Karpas-422 (cell line): ENCODE measurements around the gene PLD3. TPM values are rescaled to one million over a fixed set of nuclear protein-coding genes. Genes with fewer than 3 reads are reported as not detected.

Source experiments
- DNase-seq: peaks from one replicate; pipeline ENCODE4 v3.0.0-alpha.2; 2015
- H2AFZ ChIP-seq: fragments of 200-600 bp; sonication (generic); 2 replicates; pipeline ENCODE4 v1.6.1; 2014; ENCODE audit warnings: antibody characterized with exemption, low read length, mixed read lengths
- H3K27ac ChIP-seq: fragments of 200-600 bp; sonication (generic); 2 replicates; pipeline ENCODE4 v1.5.1; 2014; ENCODE audit warnings: mild to moderate bottlenecking, low read length, moderate library complexity
- H3K27me3 ChIP-seq: fragments of 200-600 bp; sonication (generic); 2 replicates; pipeline ENCODE4 v1.6.1; 2014; ENCODE audit warnings: low read length, mixed read lengths
- H3K36me3 ChIP-seq: fragments of 200-600 bp; sonication (generic); 2 replicates; pipeline ENCODE4 v1.6.1; 2014; ENCODE audit warnings: low read length, mixed read lengths; ENCODE audit not compliant: insufficient read depth
- H3K4me1 ChIP-seq: fragments of 200-600 bp; sonication (generic); 2 replicates; pipeline ENCODE4 v1.6.1; 2014; ENCODE audit warnings: mild to moderate bottlenecking, low read length, mixed read lengths
- H3K4me2 ChIP-seq: fragments of 200-600 bp; sonication (generic); 2 replicates; pipeline ENCODE4 v1.6.1; 2014; ENCODE audit warnings: low read length, low read depth, mild to moderate bottlenecking; ENCODE audit not compliant: poor library complexity, severe bottlenecking
- H3K4me3 ChIP-seq: fragments of 200-600 bp; sonication (generic); 2 replicates; pipeline ENCODE4 v1.5.1; 2014; ENCODE audit warnings: mild to moderate bottlenecking, antibody characterized with exemption, low read length, mixed read lengths
- H3K79me2 ChIP-seq: fragments of 200-600 bp; sonication (generic); 2 replicates; pipeline ENCODE4 v1.6.1; 2014; ENCODE audit warnings: mild to moderate bottlenecking, low read length, mixed read lengths
- H3K9ac ChIP-seq: fragments of 200-600 bp; sonication (generic); 2 replicates; pipeline ENCODE4 v1.6.0; 2014; ENCODE audit warnings: low read length
- H3K9me2 ChIP-seq: fragments of 200-600 bp; sonication (generic), shearing (Covaris generic); replicated peaks from 2 replicates; pipeline ENCODE4 v1.6.0; 2014; ENCODE audit warnings: mild to moderate bottlenecking, low read length, moderate library complexity; ENCODE audit not compliant: insufficient read depth
- H3K9me3 ChIP-seq: fragments of 300-700, 200-600 bp; sonication (generic); 2 replicates; pipeline ENCODE4 v1.6.1; 2014; ENCODE audit warnings: low read length, mixed read lengths
- H4K20me1 ChIP-seq: fragments of 200-600 bp; sonication (generic); 2 replicates; pipeline ENCODE4 v1.6.1; 2014; ENCODE audit warnings: mild to moderate bottlenecking, antibody characterized with exemption, low read length, low read depth; ENCODE audit not compliant: insufficient read depth
- small RNA-seq: library from RNA; depleted of rRNA; stranded (forward); fragments of <200 nt; gene quantifications from one replicate; pipeline ENCODE3, GENCODE V24; 2014
- total RNA-seq: library from RNA; depleted of rRNA; stranded (reverse); fragments of >200 nt; shearing (Covaris generic); gene quantifications from 2 replicates; pipeline ENCODE4 v1.2.3, GENCODE V29; 2014; ENCODE audit warnings: low replicate concordance; rRNA removed

Gene PLD3
- total RNA-seq, 1 experiment from 2014 or later, result 83.2 TPM

DNA sequence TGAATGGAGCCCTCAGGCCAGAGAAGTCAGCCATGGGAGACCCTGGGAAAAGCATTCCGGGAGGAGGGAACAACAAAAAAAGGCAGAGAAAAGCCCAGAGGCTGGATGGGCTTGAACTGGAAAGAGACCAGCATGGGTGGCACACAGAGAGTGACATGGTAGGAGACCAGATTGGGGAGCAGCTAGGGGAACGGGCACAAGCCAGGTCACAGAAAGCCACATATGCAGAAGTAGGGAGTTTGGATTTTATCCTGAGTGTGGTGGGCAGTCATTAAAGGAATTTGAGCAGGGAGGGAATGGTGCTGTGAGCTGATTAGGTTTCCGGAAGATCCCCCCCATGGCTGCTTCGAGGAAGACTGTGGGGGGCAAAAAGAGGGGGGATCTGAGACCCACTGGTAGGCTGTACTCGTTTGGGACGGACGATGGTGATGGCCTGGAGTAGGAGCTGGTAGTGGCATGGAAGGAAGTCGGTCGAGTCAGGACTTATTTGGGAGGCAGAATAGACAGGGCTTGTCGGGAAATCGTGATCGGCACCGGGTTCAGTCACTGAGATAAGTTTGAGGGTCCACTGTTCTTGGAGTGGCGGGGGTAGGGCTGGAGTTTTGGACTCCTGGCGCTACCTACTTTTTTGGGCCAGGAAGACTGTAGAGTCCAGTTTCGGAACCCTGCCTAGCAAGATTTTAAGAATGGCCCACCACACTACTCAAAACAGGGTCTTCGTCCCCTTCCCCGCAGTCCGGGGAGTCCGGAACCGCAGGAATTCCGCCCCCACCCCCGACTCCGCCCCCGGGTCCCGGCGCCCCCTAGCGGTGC lies 76.3 kb downstream of the PLD3 start:
- Histone ChIP-seq H3K36me3 (no peaks in the 10 kb centered on the region), H3K27me3 (no peaks in the 10 kb centered on the region), H3K4me3 (peak overlapping the region; percentile 77), H3K4me2 (peak overlapping the region; percentile 85), H3K79me2 (peaks cover 11% of the 10 kb centered on the region), H3K9ac (peak overlapping the region; percentile 84), H2AFZ (peak overlapping the region; percentile 22; the same call in 1 of the 2 replicates), H4K20me1 (no peaks in the 10 kb centered on the region), H3K27ac (peak overlapping the region; percentile 68), H3K9me3 (no peaks in the 10 kb centered on the region), H3K4me1 (peaks cover 20% of the 10 kb centered on the region), H3K9me2 (no peaks in the 10 kb centered on the region)
- peak; percentile 59 for DNase-seq

DNA sequence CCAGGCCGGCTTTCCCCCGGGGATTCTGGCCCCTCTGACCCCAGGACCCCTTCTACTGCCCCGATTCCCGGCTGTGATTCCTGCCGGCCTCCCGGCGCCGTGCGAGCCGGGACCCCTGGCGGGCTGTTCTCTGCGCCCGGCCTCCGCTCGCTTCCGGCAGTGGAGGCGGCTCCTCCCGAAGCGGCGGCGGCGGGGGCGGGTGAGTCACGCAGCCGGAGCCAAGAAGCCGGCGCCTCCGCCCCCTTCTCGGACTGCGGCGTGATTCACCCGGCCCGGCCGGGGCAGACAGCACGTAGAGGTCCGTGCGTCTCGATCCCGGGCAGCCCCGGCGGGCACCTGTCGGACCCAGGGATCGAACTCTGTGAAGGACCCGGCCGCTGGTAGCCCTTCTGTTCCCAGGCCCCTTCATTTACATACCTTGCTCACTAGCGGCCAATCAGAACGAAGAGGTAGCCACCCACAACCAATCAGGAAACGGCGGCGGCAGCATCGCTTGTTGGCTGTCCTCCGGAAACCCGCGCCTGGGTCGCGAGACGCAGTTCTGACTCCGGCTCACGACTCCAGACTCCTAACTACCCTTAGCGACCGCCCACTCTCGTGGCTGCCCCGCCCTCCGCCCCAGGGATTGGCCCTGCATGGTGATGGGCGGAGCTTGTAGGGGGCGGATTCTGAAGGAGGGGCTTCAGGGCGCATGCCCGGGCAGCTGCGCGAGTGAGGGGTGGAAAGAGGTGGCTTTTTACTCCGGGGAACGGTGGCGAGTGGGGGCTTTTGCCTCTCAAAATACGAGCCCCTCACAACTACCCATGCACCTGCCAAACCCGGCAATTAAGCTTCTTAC lies 77.2 kb downstream of the PLD3 start, which contains the start of gene SERTAD1:
Gene SERTAD1, minus strand, starts transcription at position 543 of the 838 bp plus-strand sequence. CDS start 2,446 bp downstream, outside the sequence.
- no peaks in the 10 kb centered on the region for H3K9me2 ChIP-seq
- H3K36me3 ChIP-seq, result no peaks in the 10 kb centered on the region
- peak within 1 kb of the TSS; percentile 84 for H3K9ac ChIP-seq
- H3K9me3 ChIP-seq, result no peaks in the 10 kb centered on the region
- DNase-seq, result peak; percentile 100
- H3K4me1 ChIP-seq, result peaks cover 20% of the 10 kb centered on the region
- peak within 1 kb of the TSS; percentile 85 for H3K4me2 ChIP-seq
- no peaks in the 10 kb centered on the region for H3K27me3 ChIP-seq
- H4K20me1 ChIP-seq, result no peaks in the 10 kb centered on the region
- H3K27ac ChIP-seq, result peak within 1 kb of the TSS; percentile 68
- peak within 1 kb of the TSS; percentile 22; the same call in 1 of the 2 replicates for H2AFZ ChIP-seq
- peak within 1 kb of the TSS; percentile 77 for H3K4me3 ChIP-seq
- peaks cover 11% of the 10 kb centered on the region for H3K79me2 ChIP-seq

Small RNAs within 50 kb of the gene (small RNA-seq; reads per million reads assigned to genes)
- gene MIR6796 (not detected), gene RF00019 (not detected), gene RNU6-945P (not detected)

Other genes with a start within 250 kb of the PLD3 start
- 7.6 and 26.3 TPM in 2 replicates for gene MAP3K10, start 157.3 kb upstream of the PLD3 start, total RNA-seq
- not detected in 2 replicates for gene TTC9B, start 130.3 kb upstream of the PLD3 start, total RNA-seq
- gene CCNP, start 122.0 kb upstream of the PLD3 start, total RNA-seq, result not detected in 2 replicates
- 85.9 and 128 TPM in 2 replicates for gene AKT2, start 63.4 kb upstream of the PLD3 start, total RNA-seq
- 11.7 and 14.5 TPM in 2 replicates for gene C19orf47, start 298 bp upstream of the PLD3 start, total RNA-seq
- gene HIPK4, start 41.5 kb downstream of the PLD3 start, total RNA-seq, result not detected in 2 replicates
- gene PRX, start 64.7 kb downstream of the PLD3 start, total RNA-seq, result 0.56 and 0.61 TPM in 2 replicates
- 4.8 and 8.4 TPM in 2 replicates for gene SERTAD1, start 77.3 kb downstream of the PLD3 start, total RNA-seq
- 14.1 and 14.9 TPM in 2 replicates for gene SERTAD3, start 95.6 kb downstream of the PLD3 start, total RNA-seq
- gene BLVRB, start 117.0 kb downstream of the PLD3 start, total RNA-seq, result 10.2 and 14.5 TPM in 2 replicates
- 1.0 and 1.1 TPM in 2 replicates for gene SPTBN4, start 118.3 kb downstream of the PLD3 start, total RNA-seq
- 49.7 and 98.2 TPM in 2 replicates for gene SHKBP1, start 228.2 kb downstream of the PLD3 start, total RNA-seq